HG03521 (cell line): ENCODE data around the gene USP32.
"Not testable (repeated sequence)": the region's sequence is repeated elsewhere in the genome, so short reads cannot be mapped to it uniquely, and the experiment has no call there.

Experiments used
- ATAC-seq: cut with Tn5 transposase; IDR thresholded peaks from one replicate; pipeline ENCODE4 v1.9.1; 2021; ENCODE audit warnings: mild to moderate bottlenecking, moderate library complexity; ENCODE audit not compliant: unreplicated experiment

Gene USP32

DNA sequence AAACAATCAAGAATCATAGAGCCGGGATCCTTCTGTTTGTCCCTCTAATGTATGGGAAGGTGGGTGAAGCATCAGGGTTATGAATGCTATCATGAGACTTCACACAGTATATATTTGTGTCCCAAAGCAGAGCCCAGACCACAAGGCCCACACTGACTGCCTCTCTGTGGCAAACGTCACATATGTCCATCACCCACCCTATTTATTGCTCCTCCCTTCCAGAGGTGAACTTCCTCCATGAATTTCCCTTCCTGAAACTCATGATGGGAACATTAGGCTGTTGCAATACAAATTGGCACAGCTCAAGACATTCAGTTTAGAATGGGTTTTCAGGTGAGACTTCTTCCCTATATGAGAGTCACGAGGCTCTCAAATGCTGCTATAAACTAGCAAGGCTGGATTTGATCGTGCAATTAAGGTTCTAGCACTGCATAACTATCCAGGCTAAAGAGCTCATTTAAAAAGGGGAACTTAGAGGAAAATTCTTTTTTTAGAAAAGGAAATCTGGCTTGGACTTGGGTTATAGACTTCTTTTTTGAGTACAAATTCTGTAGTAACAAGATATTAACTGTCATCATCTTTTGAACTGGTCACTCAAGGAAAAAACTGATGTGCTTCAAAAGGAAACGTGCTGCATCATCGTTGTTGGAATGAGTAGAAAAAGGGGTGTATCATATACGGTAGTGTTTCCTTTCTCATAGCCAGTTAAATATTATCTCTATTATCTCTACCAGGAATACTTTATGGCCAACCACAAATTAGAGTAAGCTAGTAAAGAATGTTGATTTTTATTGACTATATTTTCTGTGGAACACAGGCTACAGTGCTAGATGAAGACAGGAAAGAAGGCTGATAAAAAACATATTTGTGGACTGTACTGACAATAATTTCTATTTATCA is 204.8 kb downstream of the USP32 start:
- not testable (repeated sequence) for ATAC-seq

DNA sequence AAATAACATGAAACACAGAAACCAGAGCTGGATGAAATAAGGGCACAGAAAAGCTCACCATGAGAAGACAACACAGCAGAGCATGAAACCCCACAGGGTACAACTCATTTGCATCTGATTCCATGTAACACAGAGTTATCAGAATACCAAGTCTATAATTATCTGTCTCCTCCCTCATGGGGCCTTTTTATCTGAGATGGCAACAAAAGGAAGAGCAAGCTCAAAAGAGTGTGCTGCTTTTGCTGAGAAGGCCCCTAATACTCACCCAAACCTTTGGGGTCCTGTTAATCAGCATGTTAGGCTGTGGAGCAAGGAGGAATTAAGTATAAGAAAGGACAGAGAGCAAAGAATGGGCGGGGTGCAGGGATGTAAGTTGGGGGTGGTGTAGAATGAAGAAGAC is 205.6 kb downstream of the USP32 start:
- not testable (repeated sequence) for ATAC-seq

DNA sequence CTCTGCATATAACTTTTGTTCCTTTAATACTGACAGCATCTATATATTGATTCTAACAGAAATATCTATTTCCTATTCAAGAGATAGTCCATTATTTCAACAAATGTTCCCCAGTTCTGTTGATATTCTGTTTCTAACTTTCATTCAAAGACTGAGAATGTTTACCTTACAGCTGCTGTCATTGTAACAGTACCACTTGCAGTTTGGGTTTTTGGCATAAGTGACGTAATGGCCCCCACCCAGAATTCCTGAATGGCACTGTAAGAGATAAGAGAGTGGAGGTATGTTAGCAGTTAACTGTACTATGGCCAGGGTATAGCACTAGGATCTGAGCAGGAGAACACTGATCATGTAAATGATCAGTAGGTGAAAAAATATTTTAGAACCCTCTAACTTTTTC is 211.6 kb downstream of the USP32 start:
- ATAC-seq, result not testable (repeated sequence)

DNA sequence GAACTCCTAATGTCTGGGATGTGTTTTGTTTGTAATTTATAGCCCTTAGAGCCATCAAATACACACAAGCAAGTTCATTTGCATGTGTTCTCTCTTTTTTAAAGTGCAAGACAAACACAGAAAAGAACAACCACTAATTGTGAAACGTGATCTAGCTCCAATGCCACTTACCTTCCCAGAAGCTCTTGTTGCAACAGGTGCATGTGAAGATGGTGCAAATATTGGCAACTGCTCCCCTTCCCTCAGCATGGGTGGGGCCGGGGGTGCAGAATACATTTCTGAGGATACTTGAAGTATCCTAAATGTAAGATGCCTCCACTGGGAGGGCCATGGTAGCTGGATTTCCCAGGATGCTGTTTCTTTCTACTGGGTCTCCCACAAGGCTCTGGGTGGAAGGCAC is 213.8 kb downstream of the USP32 start:
- ATAC-seq, result not testable (repeated sequence)

DNA sequence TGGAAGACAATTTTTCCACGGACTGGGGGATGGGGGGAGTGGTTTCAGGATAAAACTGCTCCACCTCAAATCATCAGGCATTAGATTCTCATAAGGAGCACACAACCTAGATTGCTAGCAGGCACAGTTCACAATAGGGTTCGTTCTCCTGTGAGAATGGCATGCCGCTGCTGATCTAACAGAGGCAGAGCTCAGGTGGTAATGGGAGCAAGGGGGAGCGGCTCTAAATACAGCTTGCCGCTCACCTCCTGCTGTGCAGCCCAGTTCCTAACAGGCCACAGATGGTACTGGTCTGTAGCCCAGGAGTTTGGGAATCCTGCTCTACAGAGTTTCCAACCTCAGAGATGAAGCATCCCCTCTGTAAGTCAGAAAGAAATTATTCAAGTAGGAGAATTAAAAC is 215.2 kb downstream of the USP32 start:
- not testable (repeated sequence) for ATAC-seq

DNA sequence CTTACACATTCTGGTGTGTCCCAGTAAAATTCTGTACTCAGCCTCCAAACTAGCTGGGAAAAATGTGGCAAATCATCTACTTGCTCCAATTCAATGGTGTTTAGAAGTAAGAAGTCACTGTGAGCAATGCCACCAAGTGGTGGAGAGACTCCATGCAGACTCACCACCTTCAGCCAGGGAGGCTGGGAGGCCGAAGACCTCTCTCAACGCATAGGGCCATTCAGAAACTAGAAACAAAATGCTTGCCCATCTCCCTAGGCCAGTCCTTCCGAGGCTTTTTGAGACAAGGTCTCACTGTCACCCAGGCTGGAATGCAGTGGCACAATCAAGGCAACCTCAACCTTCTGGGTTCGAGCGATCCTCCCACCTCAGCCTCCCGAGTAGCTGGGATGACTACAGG is 217.2 kb downstream of the USP32 start:
- not testable (repeated sequence) for ATAC-seq

DNA sequence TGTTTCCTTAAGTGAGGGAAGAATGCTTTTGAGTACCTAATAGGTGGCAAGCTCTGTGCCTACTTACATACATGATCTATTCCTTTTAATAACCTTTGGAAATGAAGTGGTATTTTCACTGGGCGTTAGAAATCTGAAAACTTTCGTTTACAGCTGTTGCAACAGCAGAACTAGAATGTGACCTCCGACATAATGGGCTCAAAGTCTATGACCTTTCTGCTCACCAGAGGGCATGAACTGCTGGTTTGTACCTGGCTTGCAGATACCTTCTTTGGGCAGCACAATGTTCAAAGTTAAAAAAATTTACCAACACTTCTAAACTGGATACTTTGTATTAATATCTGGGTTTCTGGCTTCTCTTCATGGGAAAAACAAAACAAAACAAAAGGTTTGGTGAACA is 217.9 kb downstream of the USP32 start:
- no peak for ATAC-seq

DNA sequence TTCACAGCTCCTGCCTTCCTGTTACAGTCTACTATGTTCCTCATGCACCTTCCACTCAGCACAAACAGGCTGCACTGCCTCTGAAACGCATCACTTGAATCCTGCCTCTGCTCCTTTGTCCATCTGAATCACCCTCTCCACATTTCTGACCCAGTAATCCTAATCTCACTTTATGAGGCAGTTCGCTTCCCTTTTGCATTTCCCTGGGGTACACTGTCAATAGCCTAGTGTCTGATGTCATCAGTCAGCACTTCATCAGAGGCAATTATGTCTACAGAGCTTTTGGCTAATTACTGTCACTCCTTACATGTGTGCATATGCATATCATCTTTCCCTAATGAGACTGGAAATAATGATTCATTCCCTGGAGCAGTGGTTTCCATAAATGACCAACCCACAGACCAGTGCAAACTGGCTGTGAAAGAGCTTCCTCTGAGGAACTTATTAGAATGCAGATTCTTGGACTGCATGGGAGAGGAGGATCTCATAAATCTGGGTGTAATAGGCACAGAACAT is 218.6 kb downstream of the USP32 start:
- ATAC-seq, result no peak

DNA sequence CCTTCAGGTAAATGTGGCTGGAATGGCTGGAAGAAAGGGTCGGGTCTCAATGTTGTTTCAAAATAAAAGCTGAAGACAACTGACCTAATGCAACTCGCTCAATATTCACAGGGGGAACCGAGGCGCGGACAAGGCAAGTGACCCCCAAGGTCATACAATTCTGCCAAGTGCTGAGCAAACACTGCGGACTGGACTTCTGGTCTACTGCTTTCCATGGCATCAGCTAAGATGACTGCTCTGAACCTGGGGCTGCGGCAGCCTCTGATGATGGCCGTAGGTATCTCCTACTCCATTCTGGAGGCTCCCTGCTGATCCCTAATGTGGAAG is 220.2 kb downstream of the USP32 start:
- no peak for ATAC-seq

DNA sequence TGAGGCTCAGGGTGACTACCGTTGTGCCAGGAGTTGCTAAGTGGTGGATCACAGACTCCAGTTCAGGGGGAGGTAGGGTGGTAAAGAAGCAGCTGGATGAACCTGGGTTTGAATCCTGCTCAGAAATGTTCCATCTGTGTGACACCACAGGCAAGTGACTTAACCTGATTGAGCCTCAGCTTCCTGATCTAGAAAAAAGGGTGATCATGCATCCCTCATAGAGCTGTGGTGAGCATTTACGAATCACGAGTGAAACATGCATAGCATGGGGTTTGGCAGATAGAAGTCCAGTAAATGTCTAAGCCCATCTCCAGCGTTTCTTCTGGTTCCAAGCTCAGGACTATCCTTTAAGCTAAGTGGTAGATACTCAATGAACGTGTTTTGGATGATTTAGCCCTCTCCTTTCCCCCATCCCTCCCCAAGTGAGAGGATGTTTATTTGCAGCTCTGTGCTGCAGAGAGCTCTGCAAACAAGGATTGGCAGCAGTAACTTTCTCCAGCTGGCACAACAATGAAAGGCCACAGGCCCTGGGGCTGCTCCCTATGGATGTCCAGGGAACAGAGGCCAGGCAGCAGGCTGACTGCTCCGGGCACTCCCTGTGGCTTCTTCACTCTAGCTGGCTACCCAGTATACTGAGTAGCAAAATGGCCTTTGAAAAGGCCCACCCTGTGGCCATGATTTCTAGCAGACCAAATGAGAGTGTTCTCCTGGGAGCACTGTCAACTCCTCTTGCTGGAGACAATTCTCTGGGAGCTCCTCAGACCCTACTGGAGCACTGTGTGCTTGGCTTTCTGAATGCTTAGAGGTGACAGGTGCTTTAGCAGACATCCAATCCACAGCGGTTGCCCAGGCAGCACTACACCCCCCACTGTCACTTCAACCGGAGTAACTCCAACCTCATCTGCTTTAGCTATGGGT is 220.8 kb downstream of the USP32 start:
- no peak for ATAC-seq

DNA sequence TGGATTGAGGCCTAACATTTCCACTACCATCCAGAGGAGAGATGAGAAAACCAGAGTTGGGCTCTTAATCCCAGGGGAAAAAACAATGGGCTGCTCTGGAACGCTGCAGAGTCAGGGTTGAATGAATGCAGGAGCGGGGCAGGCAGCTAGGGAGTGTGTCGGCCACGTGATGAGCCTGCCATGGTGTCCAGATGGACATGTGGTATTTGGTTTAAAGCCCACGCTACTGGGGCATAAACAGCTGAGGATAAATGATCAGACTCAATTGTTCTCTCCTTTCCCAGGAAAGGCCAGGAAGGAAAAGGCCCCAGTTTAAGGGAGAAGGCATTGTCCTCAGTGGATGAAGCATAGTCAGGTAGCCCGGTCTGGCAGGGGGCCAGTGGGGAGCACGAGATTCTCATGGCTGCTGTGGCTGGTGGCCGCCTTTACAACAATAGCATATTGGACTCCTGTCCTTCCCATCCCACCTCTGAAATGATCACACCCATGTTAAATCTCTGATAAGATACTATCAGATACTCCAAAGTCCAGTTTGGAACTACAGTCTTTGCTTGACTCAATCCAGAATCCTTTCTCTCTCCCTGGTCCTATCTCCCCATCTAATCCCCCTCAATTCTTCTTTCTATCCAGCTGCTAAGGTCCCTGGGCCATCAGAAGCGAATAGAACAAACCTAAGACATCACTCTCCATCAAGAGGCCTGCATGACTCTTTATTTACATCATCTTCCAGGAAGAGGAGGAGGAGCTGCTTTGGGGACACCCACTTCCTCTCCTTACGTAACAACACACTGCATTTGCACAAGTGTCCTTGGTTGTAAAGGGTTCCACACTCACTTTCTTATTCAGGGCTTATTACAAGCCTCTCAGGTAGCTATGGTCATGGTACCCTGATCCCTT is 221.8 kb downstream of the USP32 start:
- no peak for ATAC-seq

DNA sequence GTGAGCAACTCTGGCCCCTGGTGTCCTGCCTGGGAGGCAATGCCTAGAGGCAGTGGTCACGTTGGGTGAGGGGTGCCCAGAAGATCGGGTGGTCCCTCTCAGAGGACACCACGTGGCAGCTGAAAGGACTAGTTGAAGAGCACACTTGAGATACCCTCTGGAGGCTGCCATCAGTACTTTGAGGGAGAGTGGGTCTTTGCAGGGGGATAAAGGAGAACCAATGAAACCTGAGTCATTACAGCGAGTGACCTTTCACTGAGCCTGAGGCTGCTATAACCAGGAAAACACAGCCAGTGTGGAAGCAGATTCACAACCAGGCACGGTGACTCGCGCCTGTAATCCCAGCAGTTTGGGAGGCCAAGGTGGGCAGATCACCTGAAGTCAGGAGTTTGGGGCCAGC is 223.3 kb downstream of the USP32 start:
- no peak for ATAC-seq

DNA sequence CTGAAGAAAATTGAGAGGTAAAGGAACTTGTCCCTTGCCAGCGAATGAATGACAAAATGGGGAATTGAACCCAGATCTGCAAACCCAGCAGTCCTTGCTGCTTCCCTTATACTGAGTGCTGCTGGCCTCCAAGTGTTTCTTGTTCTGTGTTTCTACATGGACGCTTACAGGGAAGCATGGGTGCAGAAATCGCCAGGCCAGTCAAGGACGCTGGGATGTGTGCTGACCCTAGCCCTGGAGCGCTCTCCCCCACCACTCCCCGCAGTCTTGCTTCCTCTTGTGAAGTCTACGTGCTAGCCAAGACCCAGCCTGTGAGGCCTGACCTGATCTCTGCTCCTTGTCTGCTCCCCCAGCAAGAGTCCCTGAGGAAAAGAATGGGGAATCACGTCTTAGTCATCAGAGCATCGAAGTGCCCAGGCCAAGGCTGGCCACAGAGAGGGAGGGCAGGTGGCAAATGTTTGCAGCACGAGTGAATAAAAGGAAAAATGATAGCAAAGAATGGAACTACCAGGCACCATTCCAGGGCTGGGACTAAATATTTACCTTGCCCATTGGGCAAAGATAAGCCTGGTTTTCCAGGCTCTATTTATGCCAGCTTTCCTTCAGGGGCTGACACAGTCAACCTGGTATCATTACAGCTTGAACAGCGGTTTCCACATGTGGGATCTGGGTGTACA is 224.7 kb downstream of the USP32 start:
- no peak for ATAC-seq

DNA sequence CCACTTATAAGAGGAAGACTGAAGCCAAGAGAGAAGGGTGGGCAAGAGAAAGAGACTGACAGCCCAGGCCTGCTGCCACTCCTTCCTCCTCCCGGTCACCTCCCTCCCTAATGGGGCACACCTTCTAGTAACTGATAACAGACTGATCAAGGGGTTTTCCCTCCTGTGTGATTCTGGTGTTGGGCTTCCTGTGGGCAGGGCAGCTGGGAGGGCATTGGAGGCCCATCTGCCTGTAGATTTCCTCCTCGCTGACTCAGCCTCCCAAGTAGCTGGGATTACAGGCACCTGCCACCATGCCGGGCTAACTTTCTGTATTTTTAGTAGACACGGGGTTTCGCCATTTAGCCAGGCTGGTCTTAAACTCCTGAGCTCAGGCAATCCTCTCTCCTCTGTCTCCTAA is 226.0 kb downstream of the USP32 start:
- ATAC-seq, result no peak

DNA sequence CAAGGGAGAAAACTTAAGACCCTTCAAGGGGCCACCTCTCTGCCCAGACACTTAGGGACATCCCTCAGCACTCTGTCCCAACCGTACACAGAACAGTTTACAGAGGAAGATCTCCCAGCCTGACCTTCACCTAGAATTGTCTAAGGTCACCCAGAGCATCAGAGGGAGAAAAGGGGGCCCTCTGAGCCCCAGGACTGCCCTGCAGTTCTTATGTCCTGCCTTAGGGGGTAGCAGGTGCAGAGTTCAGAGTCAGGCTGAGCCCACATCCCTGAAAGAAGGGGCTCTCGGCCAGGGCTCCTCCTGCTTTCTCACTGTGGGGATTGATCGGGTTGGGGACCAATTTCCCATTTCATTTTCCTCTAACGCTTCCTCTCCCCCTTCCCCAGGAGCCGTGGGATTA is 226.7 kb downstream of the USP32 start:
- no peak for ATAC-seq

DNA sequence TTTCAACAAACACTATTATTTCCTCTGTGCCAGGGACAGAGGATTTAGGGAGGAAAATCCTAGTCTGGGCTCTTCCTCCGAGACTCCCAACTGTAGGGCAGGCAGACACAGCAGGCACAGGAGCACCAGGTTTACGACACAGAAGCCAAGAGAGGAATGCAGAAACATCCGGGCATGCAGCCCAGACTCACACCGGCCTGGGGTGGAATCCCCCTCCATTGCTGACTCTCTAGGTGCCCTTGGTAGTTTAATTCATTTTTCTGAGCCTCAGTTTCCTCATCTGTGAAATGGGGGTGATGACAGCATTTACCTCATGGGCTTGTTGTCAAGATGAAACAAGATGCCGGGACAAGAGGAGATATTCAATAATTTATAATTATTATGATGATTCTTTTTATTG is 227.2 kb downstream of the USP32 start:
- ATAC-seq, result no peak

DNA sequence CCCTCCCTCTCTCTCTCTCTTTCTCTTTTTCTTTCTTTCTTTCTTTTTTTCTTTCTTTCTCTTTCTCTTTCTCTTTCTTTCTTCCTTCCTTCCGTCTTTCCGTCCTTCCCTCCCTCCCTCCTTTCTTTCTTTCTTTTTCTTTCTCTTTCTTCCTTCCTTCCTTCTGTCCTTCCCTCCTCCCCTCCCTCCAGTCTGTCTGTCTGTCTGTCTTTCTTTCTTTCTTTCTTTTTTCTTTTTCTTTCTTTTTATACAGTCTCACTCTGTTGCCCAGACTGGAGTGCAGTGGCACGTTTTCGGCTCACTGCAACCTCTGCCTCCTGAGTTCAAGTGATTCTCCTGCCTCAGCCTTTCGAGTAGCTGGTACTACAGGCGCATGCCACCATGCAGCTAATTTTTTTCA is 227.8 kb downstream of the USP32 start:
- ATAC-seq, result no peak

DNA sequence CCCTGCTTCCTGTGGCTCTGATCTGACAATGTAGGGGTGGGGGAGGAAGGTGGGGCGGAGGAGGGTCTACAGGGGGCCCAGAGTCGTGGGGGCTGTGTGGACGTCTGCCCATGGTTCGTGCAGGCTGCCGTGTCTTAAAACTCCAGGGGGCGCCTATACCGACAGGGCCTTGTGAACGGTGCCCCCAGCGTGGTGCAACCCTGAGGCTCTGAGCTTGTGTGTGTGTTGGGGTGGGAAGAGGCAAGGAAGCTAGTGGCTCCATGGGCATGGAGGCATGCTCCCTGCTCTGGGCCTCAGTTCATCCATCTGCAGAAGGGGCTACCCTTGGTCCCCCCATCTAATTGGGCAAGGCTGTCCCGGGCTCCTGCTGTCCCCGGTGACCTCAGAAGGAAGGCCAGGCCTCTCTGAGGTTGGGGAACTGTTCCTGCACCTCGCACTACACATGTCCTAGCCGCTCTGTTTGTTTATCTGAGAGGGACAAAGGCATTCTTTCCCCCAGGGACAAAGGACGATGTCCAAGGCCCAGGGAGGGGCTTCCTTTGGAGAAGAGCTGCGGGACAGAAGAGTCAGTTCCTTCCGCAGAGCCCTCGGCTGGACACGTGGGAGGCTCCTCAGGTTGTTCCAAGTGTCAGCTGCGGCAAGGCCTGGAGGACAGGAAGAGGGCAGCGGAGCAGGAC is 228.7 kb downstream of the USP32 start:
- no peak for ATAC-seq

DNA sequence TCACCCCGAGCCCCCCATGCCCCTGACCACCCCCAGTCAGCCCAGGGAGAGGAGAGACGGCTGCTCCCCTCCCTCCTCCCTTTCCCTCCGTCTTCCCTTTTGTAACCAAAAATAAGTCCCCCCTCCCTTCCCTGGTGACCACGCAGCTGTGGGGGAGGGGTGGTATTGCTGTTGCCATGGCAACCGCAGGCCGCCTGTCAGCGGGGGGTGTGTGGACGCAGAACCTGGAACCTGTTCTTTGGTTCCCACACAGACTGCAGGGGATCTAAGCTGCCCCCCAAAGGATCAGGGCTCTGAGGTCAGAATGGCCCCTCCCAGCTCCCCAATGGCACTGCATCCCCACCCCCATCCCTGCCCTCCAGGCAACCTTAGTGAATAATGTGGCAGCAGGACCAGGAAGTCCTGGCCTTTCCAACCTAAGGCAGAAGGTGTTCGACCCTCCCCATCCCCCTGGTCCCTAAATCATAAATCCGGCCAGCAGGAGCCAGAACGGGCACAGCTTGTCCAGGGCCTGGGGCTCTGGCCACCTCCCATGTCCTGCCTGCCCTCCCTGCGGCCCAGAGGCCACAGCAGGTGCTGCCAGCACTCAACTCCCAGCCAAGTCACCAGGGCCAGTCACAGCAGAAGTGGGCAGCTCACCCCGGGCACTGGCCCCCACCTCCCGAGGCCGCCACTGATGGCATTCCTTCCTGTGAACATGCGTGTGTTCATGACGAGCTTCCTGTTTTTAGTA is 230.2 kb downstream of the USP32 start:
- no peak for ATAC-seq
